ENCODE measurements around the gene DLX4. TPM values are rescaled to one million over a fixed set of nuclear protein-coding genes. Genes with fewer than 3 reads are reported as not detected.

The DLX4 gene
- total RNA-seq, 1 experiment from 2014 or later, result 1.3 TPM

- Mint-ChIP-seq H3K36me3 (no peaks in the 10 kb centered on the region), H3K9me3 (no peaks in the 10 kb centered on the region), H3K27me3 (ENCODE audit: low read depth) (no peaks in the 10 kb centered on the region; the same call in 1 of the 2 replicates), H3K4me1 (no peaks in the 10 kb centered on the region), H3K4me3 (no peak overlapping the region), H3K27ac (no peak overlapping the region)
- POLR2A ChIA-PET, result no interaction called here
- DNase-seq (ENCODE audit: low spot score) (no peak), ATAC-seq (no peak)
- TF ChIP-seq HMGXB4 (CRISPR knock-in tag; IDR thresholded peaks at IDR 0.05), result no peak
- no peak for TF ChIP-seq E2F4 (CRISPR knock-in tag; IDR thresholded peaks at IDR 0.05; ENCODE audit: borderline replicate concordance, low read depth)
- TF ChIP-seq, protein P1, sequence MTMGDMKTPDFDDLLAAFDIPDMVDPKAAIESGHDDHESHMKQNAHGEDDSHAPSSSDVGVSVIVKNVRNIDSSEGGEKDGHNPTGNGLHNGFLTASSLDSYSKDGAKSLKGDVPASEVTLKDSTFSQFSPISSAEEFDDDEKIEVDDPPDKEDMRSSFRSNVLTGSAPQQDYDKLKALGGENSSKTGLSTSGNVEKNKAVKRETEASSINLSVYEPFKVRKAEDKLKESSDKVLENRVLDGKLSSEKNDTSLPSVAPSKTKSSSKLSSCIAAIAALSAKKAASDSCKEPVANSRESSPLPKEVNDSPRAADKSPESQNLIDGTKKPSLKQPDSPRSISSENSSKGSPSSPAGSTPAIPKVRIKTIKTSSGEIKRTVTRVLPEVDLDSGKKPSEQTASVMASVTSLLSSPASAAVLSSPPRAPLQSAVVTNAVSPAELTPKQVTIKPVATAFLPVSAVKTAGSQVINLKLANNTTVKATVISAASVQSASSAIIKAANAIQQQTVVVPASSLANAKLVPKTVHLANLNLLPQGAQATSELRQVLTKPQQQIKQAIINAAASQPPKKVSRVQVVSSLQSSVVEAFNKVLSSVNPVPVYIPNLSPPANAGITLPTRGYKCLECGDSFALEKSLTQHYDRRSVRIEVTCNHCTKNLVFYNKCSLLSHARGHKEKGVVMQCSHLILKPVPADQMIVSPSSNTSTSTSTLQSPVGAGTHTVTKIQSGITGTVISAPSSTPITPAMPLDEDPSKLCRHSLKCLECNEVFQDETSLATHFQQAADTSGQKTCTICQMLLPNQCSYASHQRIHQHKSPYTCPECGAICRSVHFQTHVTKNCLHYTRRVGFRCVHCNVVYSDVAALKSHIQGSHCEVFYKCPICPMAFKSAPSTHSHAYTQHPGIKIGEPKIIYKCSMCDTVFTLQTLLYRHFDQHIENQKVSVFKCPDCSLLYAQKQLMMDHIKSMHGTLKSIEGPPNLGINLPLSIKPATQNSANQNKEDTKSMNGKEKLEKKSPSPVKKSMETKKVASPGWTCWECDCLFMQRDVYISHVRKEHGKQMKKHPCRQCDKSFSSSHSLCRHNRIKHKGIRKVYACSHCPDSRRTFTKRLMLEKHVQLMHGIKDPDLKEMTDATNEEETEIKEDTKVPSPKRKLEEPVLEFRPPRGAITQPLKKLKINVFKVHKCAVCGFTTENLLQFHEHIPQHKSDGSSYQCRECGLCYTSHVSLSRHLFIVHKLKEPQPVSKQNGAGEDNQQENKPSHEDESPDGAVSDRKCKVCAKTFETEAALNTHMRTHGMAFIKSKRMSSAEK (CRISPR knock-in tag; IDR thresholded peaks at IDR 0.05; ENCODE audit: borderline replicate concordance), result no peak
- no peak for TF ChIP-seq ATF3 (CRISPR knock-in tag; conservative IDR thresholded peaks at IDR 0.05)
- TF ChIP-seq, protein P2, sequence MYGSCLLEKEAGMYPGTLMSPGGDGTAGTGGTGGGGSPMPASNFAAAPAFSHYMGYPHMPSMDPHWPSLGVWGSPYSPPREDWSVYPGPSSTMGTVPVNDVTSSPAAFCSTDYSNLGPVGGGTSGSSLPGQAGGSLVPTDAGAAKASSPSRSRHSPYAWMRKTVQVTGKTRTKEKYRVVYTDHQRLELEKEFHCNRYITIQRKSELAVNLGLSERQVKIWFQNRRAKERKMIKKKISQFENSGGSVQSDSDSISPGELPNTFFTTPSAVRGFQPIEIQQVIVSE (CRISPR knock-in tag; IDR thresholded peaks at IDR 0.05; ENCODE audit: borderline replicate concordance), result no peak
- no peak for TF ChIP-seq GTF2I (CRISPR knock-in tag; conservative IDR thresholded peaks at IDR 0.05)
- no peak for TF ChIP-seq PRDM15 (CRISPR knock-in tag; IDR thresholded peaks at IDR 0.05)
- TF ChIP-seq CBFB (CRISPR knock-in tag; IDR thresholded peaks at IDR 0.05; ENCODE audit: low read depth), result no peak
- TF ChIP-seq PRRX2 (CRISPR knock-in tag; IDR thresholded peaks at IDR 0.05), result no peak
- TF ChIP-seq NFATC4 (CRISPR knock-in tag; IDR thresholded peaks at IDR 0.05), result no peak
- TF ChIP-seq, protein P3, sequence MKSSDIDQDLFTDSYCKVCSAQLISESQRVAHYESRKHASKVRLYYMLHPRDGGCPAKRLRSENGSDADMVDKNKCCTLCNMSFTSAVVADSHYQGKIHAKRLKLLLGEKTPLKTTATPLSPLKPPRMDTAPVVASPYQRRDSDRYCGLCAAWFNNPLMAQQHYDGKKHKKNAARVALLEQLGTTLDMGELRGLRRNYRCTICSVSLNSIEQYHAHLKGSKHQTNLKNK (CRISPR knock-in tag; IDR thresholded peaks at IDR 0.05), result no peak
- TF ChIP-seq ETV6 (CRISPR knock-in tag; IDR thresholded peaks at IDR 0.05), result no peak
- no peak for TF ChIP-seq ATF1 (CRISPR knock-in tag; IDR thresholded peaks at IDR 0.05)
- no peak for TF ChIP-seq NR1H2 (CRISPR knock-in tag; IDR thresholded peaks at IDR 0.05)
- CTCF ChIA-PET, result interaction anchor here (1.2 to 3.3 kb wide), 2 partner anchors 25 to 28 kb away, joined by 3 to 10 read pairs; no protein-coding TSS in a partner anchor
Observed at GRCh38 chr17:49924116-49924515, 44.9 kb upstream of the DLX4 start.
